Measurements from ENCODE around the gene ASS1.

GRCh38 chr9:130433947-130434262 is 10.9 kb upstream of the ASS1 start:
- TF ChIP-seq CTCF (IDR thresholded peaks at IDR 0.05; ENCODE audit: insufficient read depth, low read length, poor library complexity, severe bottlenecking): no peak
- TF ChIP-seq EZH2phosphoT487 (conservative IDR thresholded peaks at IDR 0.05; ENCODE audit: low read length): no peak

Data from SU-DHL-6 (cell line).